Measurements from ENCODE around the gene ROBO1. TPM values are rescaled to one million over a fixed set of nuclear protein-coding genes. Genes with fewer than 3 reads are reported as not detected.

ROBO1 gene
- total and polyA plus RNA-seq, 2 of the 13 experiments (the other 11 are each of a cell fraction or from before 2014, with no cell fraction given): 52.2 to 71.0 TPM

DNA sequence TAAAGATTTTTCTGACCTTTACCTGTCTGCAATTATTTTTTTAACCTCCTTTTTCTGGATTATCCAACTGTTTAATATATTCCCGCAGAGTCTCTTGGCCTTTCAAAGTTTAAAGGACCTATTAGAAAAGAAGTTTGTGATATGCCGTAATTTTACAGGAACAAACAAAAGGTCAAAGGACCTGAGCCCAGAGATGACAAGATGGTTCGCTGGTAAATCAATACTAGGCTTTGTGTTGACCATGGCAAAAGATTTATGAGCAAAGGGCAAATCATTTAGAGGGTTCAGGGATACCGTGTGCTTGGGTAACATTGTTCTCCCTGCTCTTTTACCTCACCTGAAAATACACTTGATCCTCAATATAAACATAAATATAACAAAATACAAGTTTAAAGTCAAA lies 923.5 kb downstream of the ROBO1 start (continued):
- TF ChIP-seq, protein P1, sequence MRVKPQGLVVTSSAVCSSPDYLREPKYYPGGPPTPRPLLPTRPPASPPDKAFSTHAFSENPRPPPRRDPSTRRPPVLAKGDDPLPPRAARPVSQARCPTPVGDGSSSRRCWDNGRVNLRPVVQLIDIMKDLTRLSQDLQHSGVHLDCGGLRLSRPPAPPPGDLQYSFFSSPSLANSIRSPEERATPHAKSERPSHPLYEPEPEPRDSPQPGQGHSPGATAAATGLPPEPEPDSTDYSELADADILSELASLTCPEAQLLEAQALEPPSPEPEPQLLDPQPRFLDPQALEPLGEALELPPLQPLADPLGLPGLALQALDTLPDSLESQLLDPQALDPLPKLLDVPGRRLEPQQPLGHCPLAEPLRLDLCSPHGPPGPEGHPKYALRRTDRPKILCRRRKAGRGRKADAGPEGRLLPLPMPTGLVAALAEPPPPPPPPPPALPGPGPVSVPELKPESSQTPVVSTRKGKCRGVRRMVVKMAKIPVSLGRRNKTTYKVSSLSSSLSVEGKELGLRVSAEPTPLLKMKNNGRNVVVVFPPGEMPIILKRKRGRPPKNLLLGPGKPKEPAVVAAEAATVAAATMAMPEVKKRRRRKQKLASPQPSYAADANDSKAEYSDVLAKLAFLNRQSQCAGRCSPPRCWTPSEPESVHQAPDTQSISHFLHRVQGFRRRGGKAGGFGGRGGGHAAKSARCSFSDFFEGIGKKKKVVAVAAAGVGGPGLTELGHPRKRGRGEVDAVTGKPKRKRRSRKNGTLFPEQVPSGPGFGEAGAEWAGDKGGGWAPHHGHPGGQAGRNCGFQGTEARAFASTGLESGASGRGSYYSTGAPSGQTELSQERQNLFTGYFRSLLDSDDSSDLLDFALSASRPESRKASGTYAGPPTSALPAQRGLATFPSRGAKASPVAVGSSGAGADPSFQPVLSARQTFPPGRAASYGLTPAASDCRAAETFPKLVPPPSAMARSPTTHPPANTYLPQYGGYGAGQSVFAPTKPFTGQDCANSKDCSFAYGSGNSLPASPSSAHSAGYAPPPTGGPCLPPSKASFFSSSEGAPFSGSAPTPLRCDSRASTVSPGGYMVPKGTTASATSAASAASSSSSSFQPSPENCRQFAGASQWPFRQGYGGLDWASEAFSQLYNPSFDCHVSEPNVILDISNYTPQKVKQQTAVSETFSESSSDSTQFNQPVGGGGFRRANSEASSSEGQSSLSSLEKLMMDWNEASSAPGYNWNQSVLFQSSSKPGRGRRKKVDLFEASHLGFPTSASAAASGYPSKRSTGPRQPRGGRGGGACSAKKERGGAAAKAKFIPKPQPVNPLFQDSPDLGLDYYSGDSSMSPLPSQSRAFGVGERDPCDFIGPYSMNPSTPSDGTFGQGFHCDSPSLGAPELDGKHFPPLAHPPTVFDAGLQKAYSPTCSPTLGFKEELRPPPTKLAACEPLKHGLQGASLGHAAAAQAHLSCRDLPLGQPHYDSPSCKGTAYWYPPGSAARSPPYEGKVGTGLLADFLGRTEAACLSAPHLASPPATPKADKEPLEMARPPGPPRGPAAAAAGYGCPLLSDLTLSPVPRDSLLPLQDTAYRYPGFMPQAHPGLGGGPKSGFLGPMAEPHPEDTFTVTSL (CRISPR knock-in tag; IDR thresholded peaks at IDR 0.05; ENCODE audit: borderline replicate concordance): peak; percentile 98
- TF ChIP-seq ZNF468 (CRISPR knock-in tag; IDR thresholded peaks at IDR 0.05): no peak
- TF ChIP-seq, protein P2, sequence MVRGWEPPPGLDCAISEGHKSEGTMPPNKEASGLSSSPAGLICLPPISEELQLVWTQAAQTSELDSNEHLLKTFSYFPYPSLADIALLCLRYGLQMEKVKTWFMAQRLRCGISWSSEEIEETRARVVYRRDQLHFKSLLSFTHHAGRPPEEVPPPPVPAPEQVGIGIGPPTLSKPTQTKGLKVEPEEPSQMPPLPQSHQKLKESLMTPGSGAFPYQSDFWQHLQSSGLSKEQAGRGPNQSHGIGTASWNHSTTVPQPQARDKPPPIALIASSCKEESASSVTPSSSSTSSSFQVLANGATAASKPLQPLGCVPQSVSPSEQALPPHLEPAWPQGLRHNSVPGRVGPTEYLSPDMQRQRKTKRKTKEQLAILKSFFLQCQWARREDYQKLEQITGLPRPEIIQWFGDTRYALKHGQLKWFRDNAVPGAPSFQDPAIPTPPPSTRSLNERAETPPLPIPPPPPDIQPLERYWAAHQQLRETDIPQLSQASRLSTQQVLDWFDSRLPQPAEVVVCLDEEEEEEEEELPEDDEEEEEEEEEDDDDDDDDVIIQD (CRISPR knock-in tag; IDR thresholded peaks at IDR 0.05; ENCODE audit: low read depth): peak; percentile 100
- peak; percentile 93 for TF ChIP-seq SSRP1 (CRISPR knock-in tag; IDR thresholded peaks at IDR 0.05)
- TF ChIP-seq, protein P3, sequence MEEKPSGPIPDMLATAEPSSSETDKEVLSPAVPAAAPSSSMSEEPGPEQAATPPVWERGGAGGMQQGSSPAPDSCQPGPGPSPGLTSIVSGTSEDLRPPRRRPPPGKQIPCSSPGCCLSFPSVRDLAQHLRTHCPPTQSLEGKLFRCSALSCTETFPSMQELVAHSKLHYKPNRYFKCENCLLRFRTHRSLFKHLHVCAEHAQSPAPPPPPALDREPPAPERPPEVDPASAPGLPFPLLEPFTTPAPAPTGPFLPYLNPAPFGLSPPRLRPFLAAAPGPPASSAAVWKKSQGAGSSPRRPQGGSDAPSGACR (CRISPR knock-in tag; IDR thresholded peaks at IDR 0.05): 0 out of 2 replicates have a peak, but pooled peaks have one; percentile 33
- no peak for TF ChIP-seq ZNF552 (CRISPR knock-in tag; IDR thresholded peaks at IDR 0.05; ENCODE audit: borderline replicate concordance)
- TF ChIP-seq HMG20A (CRISPR knock-in tag; IDR thresholded peaks at IDR 0.05; ENCODE audit: borderline replicate concordance): peak; percentile 99
- peak; percentile 85 for TF ChIP-seq PHF21A (CRISPR knock-in tag; IDR thresholded peaks at IDR 0.05)
- TF ChIP-seq KDM4B (CRISPR knock-in tag; IDR thresholded peaks at IDR 0.05): peak; percentile 58; the same call in 1 of the 2 replicates
- TF ChIP-seq HDAC2 (CRISPR knock-in tag; IDR thresholded peaks at IDR 0.05): peak; percentile 97
- peak; percentile 89 for TF ChIP-seq RCOR2 (CRISPR knock-in tag; IDR thresholded peaks at IDR 0.05)
- TF ChIP-seq NFIC (IDR thresholded peaks at IDR 0.05; ENCODE audit: low read length): peak; percentile 99
- TF ChIP-seq, protein P4, sequence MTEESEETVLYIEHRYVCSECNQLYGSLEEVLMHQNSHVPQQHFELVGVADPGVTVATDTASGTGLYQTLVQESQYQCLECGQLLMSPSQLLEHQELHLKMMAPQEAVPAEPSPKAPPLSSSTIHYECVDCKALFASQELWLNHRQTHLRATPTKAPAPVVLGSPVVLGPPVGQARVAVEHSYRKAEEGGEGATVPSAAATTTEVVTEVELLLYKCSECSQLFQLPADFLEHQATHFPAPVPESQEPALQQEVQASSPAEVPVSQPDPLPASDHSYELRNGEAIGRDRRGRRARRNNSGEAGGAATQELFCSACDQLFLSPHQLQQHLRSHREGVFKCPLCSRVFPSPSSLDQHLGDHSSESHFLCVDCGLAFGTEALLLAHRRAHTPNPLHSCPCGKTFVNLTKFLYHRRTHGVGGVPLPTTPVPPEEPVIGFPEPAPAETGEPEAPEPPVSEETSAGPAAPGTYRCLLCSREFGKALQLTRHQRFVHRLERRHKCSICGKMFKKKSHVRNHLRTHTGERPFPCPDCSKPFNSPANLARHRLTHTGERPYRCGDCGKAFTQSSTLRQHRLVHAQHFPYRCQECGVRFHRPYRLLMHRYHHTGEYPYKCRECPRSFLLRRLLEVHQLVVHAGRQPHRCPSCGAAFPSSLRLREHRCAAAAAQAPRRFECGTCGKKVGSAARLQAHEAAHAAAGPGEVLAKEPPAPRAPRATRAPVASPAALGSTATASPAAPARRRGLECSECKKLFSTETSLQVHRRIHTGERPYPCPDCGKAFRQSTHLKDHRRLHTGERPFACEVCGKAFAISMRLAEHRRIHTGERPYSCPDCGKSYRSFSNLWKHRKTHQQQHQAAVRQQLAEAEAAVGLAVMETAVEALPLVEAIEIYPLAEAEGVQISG (CRISPR knock-in tag; IDR thresholded peaks at IDR 0.05): peak; percentile 19; the same call in 1 of the 2 replicates
- TF ChIP-seq HOXA9 (CRISPR knock-in tag; IDR thresholded peaks at IDR 0.05; ENCODE audit: borderline replicate concordance): peak; percentile 88; the same call in 1 of the 2 replicates
- TF ChIP-seq KAT8 (CRISPR knock-in tag; IDR thresholded peaks at IDR 0.05): peak; percentile 77
- TF ChIP-seq PCBP2 (optimal IDR thresholded peaks at IDR 0.05; ENCODE audit: low read depth, low read length, poor library complexity, severe bottlenecking): no peak
- TF ChIP-seq, protein P5, sequence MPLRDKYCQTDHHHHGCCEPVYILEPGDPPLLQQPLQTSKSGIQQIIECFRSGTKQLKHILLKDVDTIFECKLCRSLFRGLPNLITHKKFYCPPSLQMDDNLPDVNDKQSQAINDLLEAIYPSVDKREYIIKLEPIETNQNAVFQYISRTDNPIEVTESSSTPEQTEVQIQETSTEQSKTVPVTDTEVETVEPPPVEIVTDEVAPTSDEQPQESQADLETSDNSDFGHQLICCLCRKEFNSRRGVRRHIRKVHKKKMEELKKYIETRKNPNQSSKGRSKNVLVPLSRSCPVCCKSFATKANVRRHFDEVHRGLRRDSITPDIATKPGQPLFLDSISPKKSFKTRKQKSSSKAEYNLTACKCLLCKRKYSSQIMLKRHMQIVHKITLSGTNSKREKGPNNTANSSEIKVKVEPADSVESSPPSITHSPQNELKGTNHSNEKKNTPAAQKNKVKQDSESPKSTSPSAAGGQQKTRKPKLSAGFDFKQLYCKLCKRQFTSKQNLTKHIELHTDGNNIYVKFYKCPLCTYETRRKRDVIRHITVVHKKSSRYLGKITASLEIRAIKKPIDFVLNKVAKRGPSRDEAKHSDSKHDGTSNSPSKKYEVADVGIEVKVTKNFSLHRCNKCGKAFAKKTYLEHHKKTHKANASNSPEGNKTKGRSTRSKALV (CRISPR knock-in tag; IDR thresholded peaks at IDR 0.05): peak; percentile 51; the same call in 1 of the 2 replicates
- TF ChIP-seq BRCA1 (CRISPR knock-in tag; IDR thresholded peaks at IDR 0.05): peak; percentile 36; the same call in 1 of the 2 replicates
